ENCODE results near the gene DENND5B. TPM values are rescaled to one million over a fixed set of nuclear protein-coding genes. Genes with fewer than 3 reads are reported as not detected.

The DENND5B gene
- total RNA-seq, 6 experiments from 2014 or later, result 12.6 to 18.4 (median 16.6) TPM

DNA sequence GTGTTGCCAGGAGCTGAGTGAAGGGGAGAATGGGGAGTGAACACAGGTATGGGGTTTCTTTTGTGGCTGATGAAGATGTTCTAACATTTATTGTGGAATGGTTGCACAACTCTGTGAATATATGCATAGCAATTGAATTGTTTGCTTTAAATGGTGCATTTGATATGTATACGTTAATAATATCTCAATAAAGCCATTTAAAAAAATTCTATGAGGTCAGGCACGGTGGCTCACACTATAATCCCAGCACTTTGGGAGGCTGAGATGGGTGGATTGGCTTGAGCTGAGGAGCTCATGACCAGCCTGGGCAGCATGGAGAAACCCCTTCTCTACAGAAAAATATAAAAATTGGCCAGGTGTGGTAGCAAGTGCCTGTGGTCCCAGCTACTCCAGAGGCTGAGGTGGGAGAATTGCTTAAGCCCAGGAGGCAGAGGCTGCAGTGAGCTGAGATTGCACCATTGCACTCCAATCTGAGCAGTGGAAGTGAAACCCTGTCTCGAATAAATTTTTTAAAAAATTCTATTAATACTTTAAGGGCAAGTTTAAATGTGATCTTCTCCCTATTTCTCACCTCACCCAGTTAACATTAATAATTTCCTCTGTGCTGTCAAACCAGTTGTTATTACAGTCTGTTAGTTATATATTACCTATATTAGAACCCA, 65.3 kb downstream of the DENND5B start:
- Histone ChIP-seq H3K9me3 (no peaks in the 10 kb centered on the region), H3K27me3 (no peaks in the 10 kb centered on the region), H3K4me3 (no peak overlapping the region), H3K27ac (no peak overlapping the region), H3K36me3 (no peaks in the 10 kb centered on the region), H3K4me1 (no peaks in the 10 kb centered on the region)
- no peak for ATAC-seq
- intact Hi-C loops (cut with DNase I), result no loop called here
- 93% methylated on average over 3 of the region's 3 CpGs for WGBS (ENCODE audit: insufficient coverage, low coverage, low lambda C conversion rate, missing lambda C conversion rate)
- no peak for DNase-seq
- TF ChIP-seq, protein P1, sequence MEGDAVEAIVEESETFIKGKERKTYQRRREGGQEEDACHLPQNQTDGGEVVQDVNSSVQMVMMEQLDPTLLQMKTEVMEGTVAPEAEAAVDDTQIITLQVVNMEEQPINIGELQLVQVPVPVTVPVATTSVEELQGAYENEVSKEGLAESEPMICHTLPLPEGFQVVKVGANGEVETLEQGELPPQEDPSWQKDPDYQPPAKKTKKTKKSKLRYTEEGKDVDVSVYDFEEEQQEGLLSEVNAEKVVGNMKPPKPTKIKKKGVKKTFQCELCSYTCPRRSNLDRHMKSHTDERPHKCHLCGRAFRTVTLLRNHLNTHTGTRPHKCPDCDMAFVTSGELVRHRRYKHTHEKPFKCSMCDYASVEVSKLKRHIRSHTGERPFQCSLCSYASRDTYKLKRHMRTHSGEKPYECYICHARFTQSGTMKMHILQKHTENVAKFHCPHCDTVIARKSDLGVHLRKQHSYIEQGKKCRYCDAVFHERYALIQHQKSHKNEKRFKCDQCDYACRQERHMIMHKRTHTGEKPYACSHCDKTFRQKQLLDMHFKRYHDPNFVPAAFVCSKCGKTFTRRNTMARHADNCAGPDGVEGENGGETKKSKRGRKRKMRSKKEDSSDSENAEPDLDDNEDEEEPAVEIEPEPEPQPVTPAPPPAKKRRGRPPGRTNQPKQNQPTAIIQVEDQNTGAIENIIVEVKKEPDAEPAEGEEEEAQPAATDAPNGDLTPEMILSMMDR (IDR thresholded peaks at IDR 0.05), result no peak

DNA sequence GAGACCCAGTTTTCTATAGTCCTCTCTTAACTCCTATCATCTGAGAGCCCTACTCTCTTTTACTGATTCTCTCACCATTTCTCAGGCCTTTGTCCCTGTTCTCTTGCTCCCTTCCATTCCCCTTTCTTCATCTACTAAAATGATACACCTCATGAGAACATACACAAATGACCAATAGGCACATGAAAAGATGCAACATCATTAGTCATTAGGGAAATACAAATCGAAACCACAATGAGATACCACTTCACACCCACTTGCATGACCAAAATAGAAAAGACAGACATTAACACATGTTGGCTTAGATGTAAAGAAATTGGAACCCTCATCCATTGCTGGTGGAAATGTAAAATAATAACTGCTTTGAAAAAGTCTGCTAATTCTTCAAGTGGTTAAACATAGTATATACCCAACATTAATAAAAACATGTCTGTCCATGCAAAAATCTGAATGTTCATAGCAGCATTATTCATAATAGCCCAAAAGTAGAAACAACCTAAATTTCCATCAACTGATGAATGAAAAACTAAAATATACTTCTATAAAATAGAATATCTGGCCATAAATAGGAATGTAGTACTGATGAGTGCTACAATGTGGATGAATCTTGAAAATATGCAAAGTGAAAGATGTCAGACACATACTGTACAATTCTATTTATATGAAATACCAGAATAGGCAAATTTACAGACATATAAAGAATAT, 66.0 kb downstream of the DENND5B start:
- Histone ChIP-seq H3K4me3 (no peak overlapping the region), H3K27me3 (no peaks in the 10 kb centered on the region), H3K36me3 (no peaks in the 10 kb centered on the region), H3K4me1 (peaks cover 0 to 2% (median under 1%) of the 10 kb centered on the region in 4 donors), H3K9me3 (no peaks in the 10 kb centered on the region), H3K27ac (no peak overlapping the region)
- TF ChIP-seq, protein P1 (IDR thresholded peaks at IDR 0.05), result no peak
- no peak for TF ChIP-seq POLR2A (IDR thresholded peaks at IDR 0.05)
- intact Hi-C loops (cut with DNase I), result no loop called here
- no peak for ATAC-seq
- no peak for DNase-seq
- WGBS (ENCODE audit: insufficient coverage, low coverage, low lambda C conversion rate, missing lambda C conversion rate), result 50% methylated on average over 1 of the region's 1 CpG

DNA sequence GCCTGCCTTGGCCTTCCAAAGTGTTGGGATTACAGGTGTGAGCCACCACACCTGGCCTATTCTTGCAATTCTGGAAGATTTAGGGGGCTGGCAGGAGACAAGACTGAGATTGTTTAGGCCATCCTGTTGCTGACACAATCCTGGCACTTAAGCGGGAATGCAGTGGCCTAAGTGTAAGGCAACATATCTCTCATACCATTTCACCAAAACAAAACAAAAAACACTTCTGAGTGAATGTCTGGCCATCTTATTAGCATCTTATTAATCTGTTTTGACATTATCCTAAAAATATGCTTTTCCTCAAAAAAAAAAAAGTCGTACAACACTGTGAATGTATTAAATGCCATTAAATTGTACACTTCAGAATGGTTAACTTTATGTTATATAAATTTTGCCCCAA, 67.6 kb downstream of the DENND5B start:
- no peak for TF ChIP-seq POLR2A (IDR thresholded peaks at IDR 0.05)
- TF ChIP-seq, protein P1 (IDR thresholded peaks at IDR 0.05), result no peak
- Histone ChIP-seq H3K4me1 (peaks cover 0 to 18% (median 5%) of the 10 kb centered on the region in 4 donors), H3K27ac (no peak overlapping the region), H3K4me3 (no peak overlapping the region), H3K27me3 (no peaks in the 10 kb centered on the region), H3K9me3 (no peaks in the 10 kb centered on the region), H3K36me3 (no peaks in the 10 kb centered on the region)
- no peak for DNase-seq
- no peak for ATAC-seq
- intact Hi-C loops (cut with DNase I), result no loop called here
- 73% methylated on average over 2 of the region's 2 CpGs for WGBS (ENCODE audit: insufficient coverage, low coverage, low lambda C conversion rate, missing lambda C conversion rate)

DNA sequence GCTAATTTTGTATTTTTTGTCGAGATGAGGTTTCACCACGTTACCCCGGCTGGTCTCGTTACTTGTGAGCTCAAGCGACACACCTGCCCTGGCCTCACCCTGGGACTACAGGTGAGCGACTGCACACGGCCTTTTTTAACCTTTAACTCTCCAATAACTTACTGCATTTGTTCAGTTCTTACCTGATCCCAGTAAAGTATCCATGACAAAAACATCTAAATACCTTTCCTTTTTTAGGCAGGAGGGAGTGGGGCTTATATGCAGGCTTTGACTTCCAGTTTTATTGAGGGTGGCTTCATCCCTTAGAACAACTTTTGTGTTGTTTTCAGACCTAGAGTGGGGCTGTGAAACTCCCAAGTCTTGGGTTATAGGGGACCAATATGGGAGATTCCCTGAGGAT, 68.3 kb downstream of the DENND5B start:
- no peak overlapping the region for H3K27ac ChIP-seq
- TF ChIP-seq, protein P1 (IDR thresholded peaks at IDR 0.05), result no peak
- TF ChIP-seq POLR2A (IDR thresholded peaks at IDR 0.05), result no peak
- H3K4me1 ChIP-seq, result peaks cover 0 to 18% (median 5%) of the 10 kb centered on the region in 4 donors
- 69% methylated on average over 7 of the region's 7 CpGs for WGBS (ENCODE audit: insufficient coverage, low coverage, low lambda C conversion rate, missing lambda C conversion rate)
- ATAC-seq, result no peak
- no peak for DNase-seq
- intact Hi-C loops (cut with DNase I), result no loop called here
- no peak overlapping the region for H3K4me3 ChIP-seq
- no peaks in the 10 kb centered on the region for H3K36me3 ChIP-seq
- no peaks in the 10 kb centered on the region for H3K27me3 ChIP-seq
- no peaks in the 10 kb centered on the region for H3K9me3 ChIP-seq

Measured in right lobe of liver (tissue), 6 donors.